PC-3 (cell line): ENCODE results near the gene GC.

Experiments
- EZH2 ChIP-seq: fragments of 300-600 bp; sonication (generic); IDR thresholded peaks from one replicate; pipeline ENCODE4 v1.6.1; 2017; ENCODE audit warnings: antibody characterized with exemption, mild to moderate bottlenecking, low read length; ENCODE audit not compliant: unreplicated experiment
- TF ChIP-seq, protein P1 (sequence below): fragments of 300-600 bp; sonication (generic); conservative IDR thresholded peaks from 2 replicates; pipeline ENCODE4 v1.5.1; 2017; ENCODE audit warnings: antibody characterized with exemption, low read depth, mild to moderate bottlenecking, low read length

DNA sequence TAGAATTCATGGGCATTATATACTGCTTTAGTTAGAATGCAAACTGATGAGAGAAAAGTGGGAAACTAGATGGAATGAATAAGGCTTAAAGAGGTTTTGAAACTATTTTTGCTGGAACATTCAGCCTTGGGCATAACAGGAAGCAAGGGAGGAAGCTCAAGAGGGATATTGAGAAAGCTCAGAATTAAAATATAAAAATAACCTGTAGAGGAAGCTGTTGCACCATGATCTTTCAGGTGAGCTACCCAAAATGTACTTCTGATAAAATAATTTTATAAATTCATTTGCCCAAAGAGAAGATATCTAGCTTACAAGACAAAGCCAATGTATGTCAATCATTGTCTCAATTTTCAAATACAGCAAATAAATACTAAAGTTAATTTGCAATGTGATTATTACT lies 11.3 kb downstream of the GC start:
- TF ChIP-seq, protein P1, sequence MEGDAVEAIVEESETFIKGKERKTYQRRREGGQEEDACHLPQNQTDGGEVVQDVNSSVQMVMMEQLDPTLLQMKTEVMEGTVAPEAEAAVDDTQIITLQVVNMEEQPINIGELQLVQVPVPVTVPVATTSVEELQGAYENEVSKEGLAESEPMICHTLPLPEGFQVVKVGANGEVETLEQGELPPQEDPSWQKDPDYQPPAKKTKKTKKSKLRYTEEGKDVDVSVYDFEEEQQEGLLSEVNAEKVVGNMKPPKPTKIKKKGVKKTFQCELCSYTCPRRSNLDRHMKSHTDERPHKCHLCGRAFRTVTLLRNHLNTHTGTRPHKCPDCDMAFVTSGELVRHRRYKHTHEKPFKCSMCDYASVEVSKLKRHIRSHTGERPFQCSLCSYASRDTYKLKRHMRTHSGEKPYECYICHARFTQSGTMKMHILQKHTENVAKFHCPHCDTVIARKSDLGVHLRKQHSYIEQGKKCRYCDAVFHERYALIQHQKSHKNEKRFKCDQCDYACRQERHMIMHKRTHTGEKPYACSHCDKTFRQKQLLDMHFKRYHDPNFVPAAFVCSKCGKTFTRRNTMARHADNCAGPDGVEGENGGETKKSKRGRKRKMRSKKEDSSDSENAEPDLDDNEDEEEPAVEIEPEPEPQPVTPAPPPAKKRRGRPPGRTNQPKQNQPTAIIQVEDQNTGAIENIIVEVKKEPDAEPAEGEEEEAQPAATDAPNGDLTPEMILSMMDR = peak; percentile 59
- no peak for TF ChIP-seq EZH2
